Ureter (tissue), 1 donor: Measurements from ENCODE around the gene RAB11FIP5. TPM values are rescaled to one million over a fixed set of nuclear protein-coding genes. Genes with fewer than 3 reads are reported as not detected.

ENCODE experiments used
- DNase-seq: peaks from one replicate; pipeline ENCODE4 v3.0.0-alpha.2; 2020; ENCODE audit warnings: low spot score
- total RNA-seq: library from RNA; stranded (reverse); gene quantifications from one replicate; pipeline ENCODE4 v1.2.4, GENCODE V29; 2023
- donor health status: DM: yes; HTN: yes; CAD: no.

RAB11FIP5 gene
- total RNA-seq, 1 donor from 2014 or later, result 26.1 TPM

GRCh38 chr2:73084971-73085370 is 27.8 kb downstream of the RAB11FIP5 start:
- DNase-seq, result no peak

- DNase-seq, result no peak
These were observed 28.6 kb downstream of the RAB11FIP5 start for GRCh38 chr2:73083886-73084800.

- no peak for DNase-seq
These were observed 30.0 kb downstream of the RAB11FIP5 start for GRCh38 chr2:73082523-73083410.

- DNase-seq, result no peak
These were observed 31.5 kb downstream of the RAB11FIP5 start for GRCh38 chr2:73081181-73081671.

GRCh38 chr2:73080321-73081131 is 32.2 kb downstream of the RAB11FIP5 start:
- no peak for DNase-seq

GRCh38 chr2:73079636-73080035 is 33.1 kb downstream of the RAB11FIP5 start:
- DNase-seq, result no peak

GRCh38 chr2:73078457-73079411 is 34.0 kb downstream of the RAB11FIP5 start:
- DNase-seq, result no peak

GRCh38 chr2:73077424-73077795 is 35.3 kb downstream of the RAB11FIP5 start:
- no peak for DNase-seq

GRCh38 chr2:73076701-73077423 is 35.9 kb downstream of the RAB11FIP5 start:
- DNase-seq, result no peak

GRCh38 chr2:73075477-73076373 is 37.0 kb downstream of the RAB11FIP5 start:
- DNase-seq, result no peak

GRCh38 chr2:73074110-73075069 is 38.4 kb downstream of the RAB11FIP5 start:
- no peak for DNase-seq

GRCh38 chr2:73072416-73072815 is 40.3 kb downstream of the RAB11FIP5 start:
- no peak for DNase-seq

- peak; percentile 72 for DNase-seq
These were observed 40.7 kb downstream of the RAB11FIP5 start for GRCh38 chr2:73072129-73072395.

GRCh38 chr2:73071360-73072128 is 41.2 kb downstream of the RAB11FIP5 start, which contains the start of gene SFXN5:
SFXN5 (minus strand) TSS chr2:73071712; CDS start chr2:73071705, 7 bp downstream.
- peak; percentile 99 for DNase-seq

- DNase-seq, result no peak
These were observed 41.9 kb downstream of the RAB11FIP5 start for GRCh38 chr2:73070643-73071359.
